Measurements from ENCODE around the gene SOCS6. TPM values are rescaled to one million over a fixed set of nuclear protein-coding genes. Genes with fewer than 3 reads are reported as not detected.

Gene SOCS6
- total RNA-seq, 6 donors from 2014 or later = 11.0 to 29.2 (median 19.8) TPM

GRCh38 chr18:70374154-70374553, 85.3 kb downstream of the SOCS6 start:
- Histone ChIP-seq H3K27me3 (no peaks in the 10 kb centered on the region), H3K9me3 (no peaks in the 10 kb centered on the region), H3K4me1 (no peaks in the 10 kb centered on the region), H3K36me3 (no peaks in the 10 kb centered on the region), H3K4me3 (no peak overlapping the region), H3K27ac (no peak overlapping the region)
- DNase-seq = no peak
- TF ChIP-seq POLR2AphosphoS5 (IDR thresholded peaks at IDR 0.05) = no peak
- TF ChIP-seq POLR2A (IDR thresholded peaks at IDR 0.05) = no peak
- no peak for TF ChIP-seq EP300 (IDR thresholded peaks at IDR 0.05)
- TF ChIP-seq, protein P1, sequence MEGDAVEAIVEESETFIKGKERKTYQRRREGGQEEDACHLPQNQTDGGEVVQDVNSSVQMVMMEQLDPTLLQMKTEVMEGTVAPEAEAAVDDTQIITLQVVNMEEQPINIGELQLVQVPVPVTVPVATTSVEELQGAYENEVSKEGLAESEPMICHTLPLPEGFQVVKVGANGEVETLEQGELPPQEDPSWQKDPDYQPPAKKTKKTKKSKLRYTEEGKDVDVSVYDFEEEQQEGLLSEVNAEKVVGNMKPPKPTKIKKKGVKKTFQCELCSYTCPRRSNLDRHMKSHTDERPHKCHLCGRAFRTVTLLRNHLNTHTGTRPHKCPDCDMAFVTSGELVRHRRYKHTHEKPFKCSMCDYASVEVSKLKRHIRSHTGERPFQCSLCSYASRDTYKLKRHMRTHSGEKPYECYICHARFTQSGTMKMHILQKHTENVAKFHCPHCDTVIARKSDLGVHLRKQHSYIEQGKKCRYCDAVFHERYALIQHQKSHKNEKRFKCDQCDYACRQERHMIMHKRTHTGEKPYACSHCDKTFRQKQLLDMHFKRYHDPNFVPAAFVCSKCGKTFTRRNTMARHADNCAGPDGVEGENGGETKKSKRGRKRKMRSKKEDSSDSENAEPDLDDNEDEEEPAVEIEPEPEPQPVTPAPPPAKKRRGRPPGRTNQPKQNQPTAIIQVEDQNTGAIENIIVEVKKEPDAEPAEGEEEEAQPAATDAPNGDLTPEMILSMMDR (IDR thresholded peaks at IDR 0.05) = no peak
- ATAC-seq (ENCODE audit: low FRiP score in 2 of 2) = no peak
- 96 to 100% methylated on average over 2 of the region's 2 CpGs for WGBS, 2 donors

DNA sequence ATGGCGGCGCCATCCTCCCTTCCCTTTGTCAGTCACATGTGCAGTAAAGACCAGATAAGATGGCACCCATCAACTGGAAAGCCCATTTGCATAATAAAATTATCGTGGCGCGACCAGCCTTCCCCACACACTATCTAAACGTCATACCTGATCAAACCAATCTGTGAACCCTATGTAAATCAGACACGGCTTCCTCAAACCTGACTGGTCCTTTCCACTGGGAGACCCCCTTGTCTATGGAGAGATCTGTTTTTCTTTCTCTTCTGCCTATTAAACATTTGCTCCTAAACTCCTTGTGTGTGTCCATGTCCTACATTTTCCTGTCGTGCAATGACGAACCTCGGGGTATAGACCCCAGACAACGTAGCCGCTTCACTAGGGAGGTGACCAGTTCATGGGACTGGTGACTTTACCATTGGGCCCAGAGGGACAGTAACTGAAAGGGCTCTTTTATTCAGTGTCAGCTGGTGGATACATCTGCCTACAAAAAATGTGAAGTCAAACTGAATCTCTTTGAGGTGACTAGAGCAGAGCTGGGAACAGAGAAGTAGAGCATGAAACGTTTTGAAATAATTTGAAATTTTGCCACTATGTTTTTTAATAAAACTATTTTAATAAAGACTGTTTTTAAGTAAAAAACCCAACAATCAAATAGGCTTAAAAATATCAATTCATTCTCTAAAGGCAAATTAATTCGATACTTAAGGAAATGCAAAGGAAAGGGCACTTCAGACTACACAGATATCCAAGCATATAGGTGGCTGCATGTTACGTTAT, 87.5 kb downstream of the SOCS6 start:
- Histone ChIP-seq H3K27me3 (no peaks in the 10 kb centered on the region), H3K4me1 (peaks cover 0 to 1% (median 0%) of the 10 kb centered on the region in 4 donors), H3K27ac (no peak overlapping the region), H3K36me3 (no peaks in the 10 kb centered on the region), H3K9me3 (no peaks in the 10 kb centered on the region), H3K4me3 (no peak overlapping the region)
- TF ChIP-seq EP300 (IDR thresholded peaks at IDR 0.05) (no peak), POLR2A (IDR thresholded peaks at IDR 0.05) (no peak), POLR2AphosphoS5 (IDR thresholded peaks at IDR 0.05) (no peak)
- TF ChIP-seq, protein P1 (IDR thresholded peaks at IDR 0.05) = no peak
- 87 to 91% methylated on average over 15 of the region's 15 CpGs for WGBS, 2 donors
- no peak for ATAC-seq (ENCODE audit: low FRiP score in 2 of 2)
- no peak for DNase-seq

DNA sequence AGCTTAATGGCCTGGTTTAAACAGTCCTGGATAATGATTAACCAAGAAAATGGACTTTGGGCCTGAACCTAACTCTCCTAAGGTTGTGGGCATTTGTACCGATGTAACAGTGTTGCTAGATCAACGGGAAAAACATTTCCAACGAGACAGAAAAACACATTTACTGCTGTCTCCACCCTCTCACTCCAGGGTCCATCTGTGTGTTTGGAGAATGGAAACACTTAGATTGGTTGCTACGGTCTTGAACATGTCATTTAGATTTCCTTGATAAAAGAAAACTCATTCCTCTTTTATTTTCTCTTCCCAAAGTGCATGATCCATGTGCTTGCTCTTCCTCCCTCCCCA, 88.0 kb downstream of the SOCS6 start:
- no peak overlapping the region for H3K27ac ChIP-seq
- no peaks in the 10 kb centered on the region for H3K27me3 ChIP-seq
- ATAC-seq (ENCODE audit: low FRiP score in 2 of 2) (no peak), DNase-seq (no peak)
- H3K9me3 ChIP-seq = no peaks in the 10 kb centered on the region
- H3K4me1 ChIP-seq = peaks cover 0 to 5% (median 0%) of the 10 kb centered on the region in 4 donors
- H3K36me3 ChIP-seq = no peaks in the 10 kb centered on the region
- TF ChIP-seq EP300 (IDR thresholded peaks at IDR 0.05) = no peak
- TF ChIP-seq POLR2A (IDR thresholded peaks at IDR 0.05) = no peak
- TF ChIP-seq, protein P1 (IDR thresholded peaks at IDR 0.05) = no peak
- no peak for TF ChIP-seq POLR2AphosphoS5 (IDR thresholded peaks at IDR 0.05)
- H3K4me3 ChIP-seq = no peak overlapping the region
- WGBS, 2 donors = 44 to 57% methylated on average over 4 of the region's 4 CpGs

DNA sequence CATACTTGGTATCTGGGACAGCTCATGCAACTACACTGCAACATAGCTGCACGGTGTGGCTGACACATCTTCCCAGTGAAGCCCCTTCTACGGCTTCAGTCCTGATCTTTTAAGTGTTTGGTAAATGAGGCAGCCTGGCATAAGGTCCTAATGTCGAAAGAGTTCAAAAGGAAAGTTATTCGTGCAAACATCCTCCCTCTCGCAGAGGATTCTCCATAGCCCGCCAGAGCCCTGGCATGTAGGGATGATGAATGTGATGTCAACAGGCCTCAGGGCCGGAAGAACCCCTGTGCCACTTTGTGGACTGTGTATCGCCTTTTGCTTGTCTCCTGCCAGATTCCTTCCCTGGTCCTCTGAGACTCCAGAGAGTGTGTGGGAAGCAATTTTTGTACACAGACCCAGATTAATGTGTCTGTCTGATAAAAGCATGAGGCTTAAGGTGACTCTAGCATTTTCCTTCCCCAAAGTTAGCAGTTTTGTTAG, 88.5 kb downstream of the SOCS6 start:
- Histone ChIP-seq H3K36me3 (no peaks in the 10 kb centered on the region), H3K27me3 (no peaks in the 10 kb centered on the region), H3K9me3 (no peaks in the 10 kb centered on the region), H3K4me1 (peaks cover 0 to 5% (median 0%) of the 10 kb centered on the region in 4 donors), H3K4me3 (no peak overlapping the region), H3K27ac (no peak overlapping the region)
- ATAC-seq (ENCODE audit: low FRiP score in 2 of 2) = no peak
- 55 to 63% methylated on average over 8 of the region's 8 CpGs for WGBS, 2 donors
- TF ChIP-seq POLR2AphosphoS5 (IDR thresholded peaks at IDR 0.05) (no peak), EP300 (IDR thresholded peaks at IDR 0.05) (no peak), POLR2A (IDR thresholded peaks at IDR 0.05) (no peak)
- TF ChIP-seq, protein P1 (IDR thresholded peaks at IDR 0.05) = no peak
- no peak for DNase-seq
